Measurements from ENCODE around the gene ZNF382. TPM values are rescaled to one million over a fixed set of nuclear protein-coding genes. Genes with fewer than 3 reads are reported as not detected.

The ZNF382 gene
- 5.6 and 9.4 TPM in 2 replicates for total RNA-seq

DNA sequence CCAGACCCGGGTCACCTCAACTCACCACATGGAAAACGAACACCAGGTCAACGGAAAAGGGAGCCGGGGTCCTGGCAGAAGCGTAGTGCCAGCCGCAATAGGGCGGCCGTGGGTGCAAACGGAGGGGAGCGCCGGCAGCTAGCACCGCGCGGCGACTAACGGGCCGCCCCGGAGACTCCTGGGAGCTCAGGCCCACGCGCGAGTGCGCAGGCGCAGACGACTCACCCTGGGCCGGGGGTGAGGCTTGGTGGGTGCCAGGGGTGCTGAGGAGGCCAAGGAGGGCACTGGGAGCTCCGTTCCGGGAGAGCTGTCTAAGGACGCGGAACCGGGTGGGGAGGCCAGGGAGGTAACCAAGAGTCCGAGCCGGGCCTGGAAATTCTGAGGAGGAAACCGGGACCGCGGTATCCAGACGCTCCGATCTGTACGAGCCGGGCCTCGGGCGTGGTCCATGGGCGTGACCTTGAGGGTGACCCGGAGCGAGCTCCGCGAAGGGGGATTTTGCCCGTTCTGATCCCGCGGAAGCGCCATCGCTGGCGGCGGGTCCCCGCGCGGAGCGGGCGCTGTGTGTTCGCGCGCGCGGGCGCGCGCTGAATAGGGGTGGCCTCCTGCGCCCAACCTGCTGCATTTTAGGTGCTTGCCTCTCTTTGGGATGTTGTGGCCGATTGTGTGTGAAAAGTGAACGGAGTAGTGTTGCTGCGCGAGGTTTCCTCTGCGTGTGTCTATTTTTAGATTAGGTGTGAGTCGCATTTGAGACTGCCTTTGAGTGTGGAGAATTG is at the start of gene ZNF382:
ZNF382 (plus strand) TSS at position 213 of the 776 bp plus-strand sequence. CDS start 4,602 bp downstream, outside the sequence.

DNA sequence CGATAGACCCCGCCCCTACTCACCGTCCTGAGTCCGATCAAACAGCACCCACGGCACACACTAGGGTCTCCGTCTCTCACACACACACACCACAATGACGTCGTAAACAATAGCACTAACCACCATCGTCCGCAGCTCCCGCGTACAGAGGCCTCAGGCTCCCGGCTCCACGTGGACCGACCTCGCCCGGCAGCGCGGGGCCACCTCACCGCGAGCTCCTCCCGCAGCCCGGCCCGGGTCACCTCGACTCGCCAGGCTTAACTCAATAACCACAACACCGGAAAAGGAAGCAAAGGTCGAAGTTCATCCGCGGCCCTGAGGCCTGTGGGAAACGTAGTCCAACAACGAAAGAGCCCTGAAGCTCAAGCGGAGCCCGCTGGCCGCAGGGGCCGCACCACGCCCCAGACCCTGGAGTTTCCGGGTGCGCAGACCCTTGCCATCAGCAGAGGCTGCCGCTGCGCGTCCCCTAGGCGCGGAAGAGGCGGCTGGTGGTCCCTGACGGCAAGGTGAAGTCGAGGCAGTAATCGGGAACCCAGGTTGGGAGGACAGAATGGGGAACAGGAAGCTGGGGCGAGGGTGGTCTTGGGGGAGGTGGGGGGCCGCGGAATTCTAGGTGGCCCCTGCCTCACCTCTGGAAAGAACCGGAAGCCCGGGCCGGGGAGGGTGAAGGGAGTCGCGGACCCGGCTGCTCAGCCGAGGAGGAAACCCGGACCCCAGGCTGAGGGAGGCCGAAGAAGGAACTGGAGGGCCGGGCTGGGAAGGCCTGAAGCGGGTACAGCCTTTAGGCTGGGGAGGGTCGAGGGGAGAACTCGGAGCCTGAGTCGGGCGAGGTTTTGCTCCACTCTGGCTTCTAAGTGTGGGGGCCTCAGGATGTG is 31.9 kb upstream of the ZNF382 start, which contains the start of gene ZNF529:
ZNF529 (minus strand) TSS at position 273 of the 875 bp plus-strand sequence. CDS start 946 bp downstream, outside the sequence.

Other genes starting within 250 kb of the ZNF382 start
- gene ZFP14, start 226.1 kb upstream of the ZNF382 start, total RNA-seq, result 0.15 and 0.31 TPM in 2 replicates
- 3.4 and 3.9 TPM in 2 replicates for gene ZFP82, start 186.7 kb upstream of the ZNF382 start, total RNA-seq
- gene ZNF566, start 115.8 kb upstream of the ZNF382 start, total RNA-seq, result 3.4 and 4.3 TPM in 2 replicates
- gene ZNF260, start 77.0 kb upstream of the ZNF382 start, total RNA-seq, result 5.4 and 7.0 TPM in 2 replicates
- gene ZNF529, start 32.0 kb upstream of the ZNF382 start, total RNA-seq, result 3.0 and 6.8 TPM in 2 replicates
- gene ZNF461, start 61.5 kb downstream of the ZNF382 start, total RNA-seq, result 1.7 and 6.1 TPM in 2 replicates
- gene ZNF567, start 82.3 kb downstream of the ZNF382 start, total RNA-seq, result 2.7 and 4.0 TPM in 2 replicates
- gene ZNF850, start 167.5 kb downstream of the ZNF382 start, total RNA-seq, result 0.72 and 0.78 TPM in 2 replicates
- gene ZNF790, start 233.1 kb downstream of the ZNF382 start, total RNA-seq, result 5.3 and 5.9 TPM in 2 replicates
- 1.1 TPM in 2 replicates for gene ZNF345, start 245.6 kb downstream of the ZNF382 start, total RNA-seq

All from hair follicular keratinocyte (primary cell).